Activated CD4-positive, alpha-beta T cell treated with anti-CD3 and anti-CD28 coated beads, Interleukin-2, amount 10 ng/mL, durations not matched to agents 7 days and 5 days (primary cell): Measurements from ENCODE around the gene KANSL2. TPM values are rescaled to one million over a fixed set of nuclear protein-coding genes. Genes with fewer than 3 reads are reported as not detected.
A peak's percentile ranks its signal among the peaks of the same experiment; 100 is the strongest.
"Not testable (repeated sequence)": the region's sequence is repeated elsewhere in the genome, so short reads cannot be mapped to it uniquely, and the experiment has no call there.

Experiments
- CTCF ChIA-PET: fragments of 350-600 bp; sonication (Branson Sonifier 250); formaldehyde crosslinking; loops from one replicate; lab custom pipeline; 2021; ENCODE audit warnings: antibody characterized with exemption; lab: Charles Lee
- POLR2A ChIA-PET: fragments of 350-600 bp; sonication (Branson Sonifier 250); formaldehyde crosslinking; loops from one replicate; lab custom pipeline; 2021; ENCODE audit warnings: antibody characterized with exemption; lab: Charles Lee
- DNase-seq: peaks from one replicate; pipeline ENCODE4 v3.0.0-alpha.2; 2020
- H3K27ac Mint-ChIP-seq: one replicate; pipeline ENCODE4 v1.8.0; 2021; ENCODE audit warnings: mild to moderate bottlenecking, moderate library complexity, mixed read lengths
- H3K27me3 Mint-ChIP-seq: one replicate; pipeline ENCODE4 v1.8.0; 2021; ENCODE audit warnings: mixed read lengths
- H3K36me3 Mint-ChIP-seq: one replicate; pipeline ENCODE4 v1.8.0; 2021; ENCODE audit warnings: low read depth, mixed read lengths
- H3K4me1 Mint-ChIP-seq: one replicate; pipeline ENCODE4 v1.8.0; 2021; ENCODE audit warnings: mixed read lengths
- H3K4me3 Mint-ChIP-seq: one replicate; pipeline ENCODE4 v1.8.0; 2021; ENCODE audit warnings: mild to moderate bottlenecking, moderate library complexity, mixed read lengths
- H3K9me3 Mint-ChIP-seq: one replicate; pipeline ENCODE4 v1.8.0; 2021; ENCODE audit warnings: mixed read lengths
- total RNA-seq, 2 experiments: library from RNA; stranded (reverse); gene quantifications; one replicate each; pipeline ENCODE4 v1.2.3, GENCODE V29; 2021

Gene KANSL2, protein sequence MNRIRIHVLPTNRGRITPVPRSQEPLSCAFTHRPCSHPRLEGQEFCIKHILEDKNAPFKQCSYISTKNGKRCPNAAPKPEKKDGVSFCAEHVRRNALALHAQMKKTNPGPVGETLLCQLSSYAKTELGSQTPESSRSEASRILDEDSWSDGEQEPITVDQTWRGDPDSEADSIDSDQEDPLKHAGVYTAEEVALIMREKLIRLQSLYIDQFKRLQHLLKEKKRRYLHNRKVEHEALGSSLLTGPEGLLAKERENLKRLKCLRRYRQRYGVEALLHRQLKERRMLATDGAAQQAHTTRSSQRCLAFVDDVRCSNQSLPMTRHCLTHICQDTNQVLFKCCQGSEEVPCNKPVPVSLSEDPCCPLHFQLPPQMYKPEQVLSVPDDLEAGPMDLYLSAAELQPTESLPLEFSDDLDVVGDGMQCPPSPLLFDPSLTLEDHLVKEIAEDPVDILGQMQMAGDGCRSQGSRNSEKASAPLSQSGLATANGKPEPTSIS
- total RNA-seq, result 10 to 100 TPM; 44.1 to 44.5 TPM

DNA sequence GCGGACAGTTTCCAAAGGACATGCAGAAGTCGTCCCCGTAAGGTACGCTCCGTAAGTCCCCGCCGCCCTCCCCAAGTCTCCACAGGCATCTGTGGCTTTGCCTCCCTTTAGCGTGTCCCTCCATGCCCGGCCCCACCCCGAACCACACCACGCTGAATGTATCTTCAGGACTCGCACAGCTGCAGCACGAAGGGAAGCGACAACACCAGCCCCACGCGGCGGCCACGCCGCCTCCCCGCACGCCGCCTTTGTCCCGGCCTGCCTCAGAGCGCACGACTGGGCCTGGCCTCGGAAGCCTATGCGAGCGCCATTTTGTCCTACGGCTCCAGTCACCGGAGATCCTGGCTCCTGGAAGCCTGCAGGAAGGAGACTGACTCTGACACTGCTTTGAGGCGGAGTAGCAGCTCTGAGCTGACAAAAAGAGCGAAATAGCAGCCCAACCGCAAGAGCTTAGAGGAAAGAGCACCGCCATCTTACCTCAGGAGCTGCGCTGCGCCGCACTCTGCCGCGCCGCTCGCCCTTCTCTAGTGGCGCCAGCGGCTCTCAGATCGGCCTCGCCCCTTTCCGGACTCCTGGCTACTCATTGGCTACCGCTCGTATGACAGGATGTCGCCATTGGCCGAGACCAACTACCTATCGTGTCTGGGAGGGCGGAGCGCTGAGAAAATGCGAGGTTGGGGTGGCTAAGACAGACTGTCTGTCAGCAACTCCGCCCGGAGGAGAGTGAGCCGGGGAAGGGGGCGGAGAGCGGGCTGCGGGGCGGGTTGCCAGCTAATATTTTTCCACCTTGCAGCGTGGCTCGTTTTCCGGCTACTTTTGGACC, at the start of gene KANSL2:
TSS of gene KANSL2 (minus strand) at position 529 of the 823 bp plus-strand sequence. CDS start 606 bp downstream, outside the sequence.
- Mint-ChIP-seq H3K9me3 (no peaks in the 10 kb centered on the region), H3K27me3 (no peaks in the 10 kb centered on the region), H3K27ac (peak within 1 kb of the TSS; percentile 98), H3K4me3 (peak within 1 kb of the TSS; percentile 92), H3K4me1 (peaks cover 42% of the 10 kb centered on the region), H3K36me3 (peaks cover 46% of the 10 kb centered on the region)
- DNase-seq, result peak; percentile 99
- ChIA-PET CTCF (interaction anchor here (0.8 to 1.6 kb wide), 6 partner anchors 9 to 139 kb away, joined by 3 to 10 read pairs (median 4); no protein-coding TSS in a partner anchor), POLR2A (no interaction called here)

- Mint-ChIP-seq H3K4me1 (no peaks in the 10 kb centered on the region), H3K9me3 (no peaks in the 10 kb centered on the region), H3K27ac (no peak overlapping the region), H3K27me3 (peaks cover 7% of the 10 kb centered on the region), H3K36me3 (no peaks in the 10 kb centered on the region), H3K4me3 (no peak overlapping the region)
- POLR2A ChIA-PET, result no interaction called here
- CTCF ChIA-PET, result no interaction called here
- DNase-seq, result no peak
Observed at GRCh38 chr12:48728807-48729206, 46.8 kb upstream of the KANSL2 start.

DNA sequence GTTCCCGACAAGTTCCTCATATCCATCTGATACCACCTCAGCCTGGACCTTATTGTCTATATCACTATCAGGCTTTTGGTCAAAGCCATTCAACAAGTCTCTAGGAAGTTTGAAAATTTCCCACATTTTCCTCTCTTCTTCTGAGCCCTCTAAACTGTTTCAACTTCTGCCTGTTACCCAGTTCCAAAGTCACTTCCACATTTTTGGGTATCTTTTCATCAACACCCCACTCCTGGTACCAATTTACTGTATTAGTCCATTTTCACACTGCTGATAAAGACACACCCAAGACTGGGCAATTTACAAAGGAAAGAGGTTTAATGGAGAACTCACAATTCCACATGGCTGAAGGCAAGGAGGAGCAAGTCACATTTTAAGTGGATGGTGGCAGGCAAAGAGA, 38.7 kb upstream of the KANSL2 start:
- peaks cover 18% of the 10 kb centered on the region for H3K36me3 Mint-ChIP-seq
- H3K4me3 Mint-ChIP-seq, DNase-seq, H3K27ac Mint-ChIP-seq, H3K4me1 Mint-ChIP-seq, POLR2A ChIA-PET, H3K27me3 Mint-ChIP-seq: not testable (repeated sequence)
- H3K9me3 Mint-ChIP-seq, result peaks cover 19% of the 10 kb centered on the region
- CTCF ChIA-PET, result interaction anchor here (1.3 kb wide), 1 partner anchor 42 kb away, joined by 3 read pairs; no protein-coding TSS in a partner anchor

DNA sequence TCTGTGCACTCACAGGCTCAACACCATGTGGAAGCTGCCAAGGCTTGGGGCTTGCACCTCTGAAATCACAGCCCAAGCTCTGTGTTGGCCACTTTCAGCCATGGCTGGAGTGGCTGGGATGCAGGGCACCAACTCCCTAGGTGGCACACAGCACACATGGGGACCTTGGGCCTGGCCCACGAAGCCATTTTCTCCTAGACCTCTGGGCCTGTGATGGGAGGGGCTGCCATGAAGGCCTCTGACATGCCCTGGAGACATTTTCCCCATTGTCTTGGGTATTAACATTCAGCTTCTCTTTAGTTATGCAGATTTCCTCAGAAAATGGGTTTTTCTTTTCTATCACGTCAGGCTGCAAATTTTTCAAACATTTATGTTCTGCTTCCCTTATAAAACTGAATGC, 38.1 kb upstream of the KANSL2 start:
- peaks cover 23% of the 10 kb centered on the region for H3K36me3 Mint-ChIP-seq
- not testable (repeated sequence) for H3K27me3 Mint-ChIP-seq, H3K4me3 Mint-ChIP-seq, H3K27ac Mint-ChIP-seq, DNase-seq
- peaks cover 19% of the 10 kb centered on the region for H3K9me3 Mint-ChIP-seq
- H3K4me1 Mint-ChIP-seq, result peaks cover 13% of the 10 kb centered on the region
- ChIA-PET CTCF (interaction anchor here (1.3 kb wide), 1 partner anchor 42 kb away, joined by 3 read pairs; no protein-coding TSS in a partner anchor), POLR2A (interaction anchor here (0.7 kb wide), 1 partner anchor 13 kb away, joined by 3 read pairs; no protein-coding TSS in a partner anchor)

DNA sequence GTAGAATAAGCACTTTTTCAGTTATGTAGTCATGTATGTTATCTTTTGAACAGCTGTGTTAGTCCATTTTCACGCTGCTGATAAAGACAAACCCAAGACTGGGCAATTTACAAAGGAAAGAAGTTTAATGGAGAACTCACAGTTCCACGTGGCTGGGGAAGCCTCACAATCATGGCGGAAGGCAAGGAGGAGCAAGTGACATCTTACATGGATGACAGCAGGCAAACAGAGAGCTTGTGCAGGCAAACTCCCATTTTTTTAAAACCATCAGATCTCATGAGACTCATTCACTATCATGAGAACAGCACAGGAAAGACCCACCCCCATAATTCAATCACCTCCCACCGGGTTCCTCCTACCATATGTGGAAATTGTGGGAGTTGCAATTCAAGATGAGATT, 37.0 kb upstream of the KANSL2 start:
- POLR2A ChIA-PET, DNase-seq, H3K27me3 Mint-ChIP-seq, H3K4me3 Mint-ChIP-seq, H3K27ac Mint-ChIP-seq: not testable (repeated sequence)
- Mint-ChIP-seq H3K9me3 (peaks cover 19% of the 10 kb centered on the region), H3K4me1 (peaks cover 24% of the 10 kb centered on the region), H3K36me3 (peaks cover 33% of the 10 kb centered on the region)
- CTCF ChIA-PET, result interaction anchor here (0.5 kb wide), 1 partner anchor 14 kb away, joined by 3 read pairs; no protein-coding TSS in a partner anchor

DNA sequence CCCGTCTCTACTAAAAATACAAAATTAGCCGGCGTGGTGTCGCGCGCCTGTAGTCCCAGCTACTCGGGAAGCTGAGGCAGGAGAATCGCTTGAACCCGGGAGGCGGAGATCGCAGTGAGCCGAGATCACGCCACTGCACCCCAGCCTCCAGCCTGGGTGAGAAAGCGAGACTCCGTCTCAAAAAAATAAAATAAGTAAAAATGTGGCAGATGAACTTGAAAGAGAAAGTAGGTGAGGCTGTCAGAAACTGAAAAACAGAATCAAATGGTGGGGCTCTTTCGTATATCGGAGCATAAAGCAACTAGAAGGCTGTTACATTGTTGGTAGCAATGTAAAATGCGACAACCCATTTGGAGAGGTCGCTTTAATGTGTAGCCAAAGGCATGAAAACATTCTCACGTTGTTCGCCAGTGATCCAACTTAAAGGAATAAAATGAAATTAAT, 35.2 kb upstream of the KANSL2 start:
- Mint-ChIP-seq H3K27ac (peak overlapping the region; percentile 99), H3K36me3 (peaks cover 43% of the 10 kb centered on the region), H3K9me3 (peaks cover 19% of the 10 kb centered on the region), H3K4me3 (peak overlapping the region; percentile 93), H3K4me1 (peaks cover 33% of the 10 kb centered on the region), H3K27me3 (no peaks in the 10 kb centered on the region)
- ChIA-PET POLR2A (no interaction called here), CTCF (interaction anchor here (0.9 kb wide), 1 partner anchor 78 kb away, joined by 3 read pairs; no protein-coding TSS in a partner anchor)
- no peak for DNase-seq

DNA sequence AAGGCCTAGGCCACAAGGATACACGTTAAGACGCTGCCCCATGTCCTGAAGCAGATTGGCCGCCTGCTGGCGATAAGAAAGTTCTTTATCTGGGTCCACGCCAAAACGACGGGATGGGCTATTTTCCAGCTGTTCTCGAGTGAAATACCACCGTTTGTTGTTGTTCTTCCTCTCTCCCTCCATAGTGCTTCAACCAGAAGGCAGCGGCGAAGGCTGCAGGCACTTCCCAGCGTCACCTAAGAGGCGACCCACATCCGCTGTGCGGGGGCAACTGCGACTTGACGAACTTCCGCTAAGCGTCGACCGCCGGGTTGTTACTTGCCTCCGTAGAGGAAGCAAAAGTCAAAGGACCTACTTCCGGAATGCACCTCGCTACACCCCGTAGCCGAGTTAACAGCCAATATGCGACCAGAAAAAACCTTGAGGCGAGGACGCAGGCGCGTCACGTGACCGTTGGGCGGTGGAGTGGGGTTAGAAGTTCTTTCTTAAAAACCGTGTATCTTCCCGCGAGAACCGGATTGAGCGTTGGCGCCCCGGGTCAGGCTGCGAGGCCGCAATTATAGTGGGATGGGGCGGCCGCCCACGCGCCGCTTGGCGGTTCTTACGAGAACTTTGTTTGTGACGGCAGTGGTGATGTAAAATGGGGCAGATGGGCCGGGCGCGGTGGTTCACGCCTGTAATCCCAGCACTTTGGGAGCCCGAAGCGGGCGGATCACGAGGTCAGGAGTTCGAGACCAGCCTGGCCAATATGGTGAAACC, 34.6 kb upstream of the KANSL2 start, which contains the start of gene CCNT1:
TSS of gene CCNT1 (minus strand) at position 215 of the 759 bp plus-strand sequence. CDS start at position 183, 32 bp downstream.
- DNase-seq, result peak; percentile 99
- H3K27ac Mint-ChIP-seq, result peak within 1 kb of the TSS; percentile 99
- peaks cover 49% of the 10 kb centered on the region for H3K36me3 Mint-ChIP-seq
- H3K4me3 Mint-ChIP-seq, result peak within 1 kb of the TSS; percentile 93
- no peaks in the 10 kb centered on the region for H3K27me3 Mint-ChIP-seq
- ChIA-PET POLR2A (no interaction called here), CTCF (interaction anchor here (1.2 kb wide), 1 partner anchor 24 kb away, joined by 4 read pairs; no protein-coding TSS in a partner anchor)
- H3K9me3 Mint-ChIP-seq, result peaks cover 19% of the 10 kb centered on the region
- H3K4me1 Mint-ChIP-seq, result peaks cover 33% of the 10 kb centered on the region

GRCh38 chr12:48716168-48716492, 34.1 kb upstream of the KANSL2 start:
- CTCF ChIA-PET, result interaction anchor here (0.7 to 1.2 kb wide), 2 partner anchors 24 to 137 kb away, joined by 3 to 4 read pairs; no protein-coding TSS in a partner anchor
- POLR2A ChIA-PET, result no interaction called here
- DNase-seq, result no peak
- Mint-ChIP-seq H3K27ac (peak overlapping the region; percentile 99), H3K27me3 (no peaks in the 10 kb centered on the region), H3K4me1 (peaks cover 36% of the 10 kb centered on the region), H3K36me3 (peaks cover 52% of the 10 kb centered on the region), H3K4me3 (peak overlapping the region; percentile 93), H3K9me3 (peaks cover 17% of the 10 kb centered on the region)

GRCh38 chr12:48712209-48712608, 30.2 kb upstream of the KANSL2 start:
- POLR2A ChIA-PET, result no interaction called here
- H3K9me3 Mint-ChIP-seq, result no peaks in the 10 kb centered on the region
- CTCF ChIA-PET, result interaction anchor here (0.6 kb wide), 1 partner anchor 42 kb away, joined by 3 read pairs; no protein-coding TSS in a partner anchor
- H3K36me3 Mint-ChIP-seq, result peaks cover 49% of the 10 kb centered on the region
- H3K27ac Mint-ChIP-seq, result no peak overlapping the region
- no peak overlapping the region for H3K4me3 Mint-ChIP-seq
- peaks cover 43% of the 10 kb centered on the region for H3K4me1 Mint-ChIP-seq
- no peak for DNase-seq
- H3K27me3 Mint-ChIP-seq, result no peaks in the 10 kb centered on the region

DNA sequence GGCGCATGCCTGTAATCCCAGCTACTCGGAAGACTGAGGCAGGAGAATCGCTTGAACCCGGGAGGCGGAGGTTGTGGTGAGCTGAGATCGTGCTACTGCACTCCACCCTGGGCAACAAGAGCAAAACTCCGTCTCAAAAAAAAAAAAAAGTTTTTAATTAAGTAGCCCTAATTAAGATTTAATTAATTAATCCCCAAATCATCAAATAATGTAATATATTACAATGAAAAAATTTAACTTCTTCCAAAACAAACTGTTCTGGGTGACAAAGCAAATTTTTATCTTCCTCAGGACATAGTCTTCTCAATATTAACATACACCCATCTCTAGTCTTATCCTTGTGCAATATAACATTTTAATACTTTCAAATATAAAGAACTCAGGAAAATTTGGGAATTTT, 16.8 kb upstream of the KANSL2 start:
- POLR2A ChIA-PET, CTCF ChIA-PET, H3K27me3 Mint-ChIP-seq, DNase-seq, H3K4me3 Mint-ChIP-seq, H3K27ac Mint-ChIP-seq, H3K9me3 Mint-ChIP-seq, H3K4me1 Mint-ChIP-seq: not testable (repeated sequence)
- peaks cover 44% of the 10 kb centered on the region for H3K36me3 Mint-ChIP-seq

- CTCF ChIA-PET, result interaction anchor here (0.6 kb wide), 2 partner anchors 291 to 952 kb away, joined by 3 to 5 read pairs; no protein-coding TSS in a partner anchor
- Mint-ChIP-seq H3K27ac (no peak overlapping the region), H3K27me3 (no peaks in the 10 kb centered on the region), H3K9me3 (no peaks in the 10 kb centered on the region), H3K4me1 (peaks cover 2% of the 10 kb centered on the region), H3K36me3 (peaks cover 58% of the 10 kb centered on the region), H3K4me3 (no peak overlapping the region)
- POLR2A ChIA-PET, result no interaction called here
- DNase-seq, result no peak
Observed at GRCh38 chr12:48696626-48697025, 14.6 kb upstream of the KANSL2 start.

- Mint-ChIP-seq H3K36me3 (peaks cover 63% of the 10 kb centered on the region), H3K4me3 (no peak overlapping the region), H3K27me3 (no peaks in the 10 kb centered on the region), H3K27ac (no peak overlapping the region), H3K9me3 (no peaks in the 10 kb centered on the region), H3K4me1 (peaks cover 3% of the 10 kb centered on the region)
- no peak for DNase-seq
- ChIA-PET POLR2A (no interaction called here), CTCF (no interaction called here)
Observed at GRCh38 chr12:48695859-48696258, 13.8 kb upstream of the KANSL2 start.
